Psoas muscle (tissue), 8 donors: ENCODE data around the gene DMD. TPM values are rescaled to one million over a fixed set of nuclear protein-coding genes. Genes with fewer than 3 reads are reported as not detected.

ENCODE experiments used
- ATAC-seq, 4 donors: fragments of 200-7000 bp; cut with Tn5 transposase; one replicate each; pipeline ENCODE4 v1.9.1; 2020; ENCODE audit warnings: moderate library complexity in 3 of 4, mild to moderate bottlenecking in 2 of 4
- DNase-seq, 2 donors: peaks; one replicate each; pipeline ENCODE4 v3.0.0-alpha.2; 2020
- H3K27ac ChIP-seq: fragments of 200-600 bp; one replicate; pipeline ENCODE4 v1.8.0; 2022
- H3K27me3 ChIP-seq, 3 donors: fragments of 200-600 bp in 1 of 3; one replicate each; pipeline versions ENCODE4 v1.6.1 to v1.8.0; 2013 to 2022; ENCODE audit warnings: low read length in 2 of 3, mild to moderate bottlenecking in 2 of 3, moderate library complexity in 1 of 3; ENCODE audit not compliant: insufficient read depth in 3 of 3
- H3K36me3 ChIP-seq, 2 donors: fragments of 200-600 bp in 1 of 2; one replicate each; pipeline versions ENCODE4 v1.6.1 to v1.8.0; 2013 to 2022; ENCODE audit warnings: low read depth in 1 of 2, mild to moderate bottlenecking in 1 of 2, moderate library complexity in 1 of 2; ENCODE audit not compliant: insufficient read depth in 1 of 2
- H3K4me1 ChIP-seq: fragments of 200-600 bp; one replicate; pipeline ENCODE4 v1.8.0; 2022
- H3K4me3 ChIP-seq: fragments of 200-600 bp; one replicate; pipeline ENCODE4 v1.8.0; 2022; ENCODE audit warnings: mild to moderate bottlenecking
- H3K9me3 ChIP-seq: fragments of 200-600 bp; one replicate; pipeline ENCODE4 v1.8.0; 2022
- CTCF ChIP-seq: fragments of 200-600 bp; IDR thresholded peaks from one replicate; pipeline ENCODE4 v1.8.0; 2022; ENCODE audit warnings: antibody characterized with exemption
- WGBS, 3 donors: extraction: QIAGEN DNeasy Blood & Tissue Kit; methylation state at CpG; one replicate each; pipeline versions ENCODE4 v1.1.6 to v1.1.7; 2013; 5-methylcytosine and 5-hydroxymethylcytosine counted together
- intact Hi-C, 2 donors: fragments of 100-400 bp; cut with DNase I; formaldehyde crosslinking; loops; one replicate each; pipeline versions ENCODE4 v1.11.0 to v1.14.2; 2022
- polyA plus RNA-seq, 3 donors: library from polyadenylated mRNA; stranded (reverse); fragments of 200-250 nt; gene quantifications; one replicate each; pipeline ENCODE4 v1.2.3, GENCODE V29; 2013
- total RNA-seq, 4 donors: library from RNA; stranded (reverse); fragmentation: NEBNext Ultra II Directional in 2 of 4; extraction: Animal tissue kit (Norgen Biotek cat#: 25700) in 2 of 4; gene quantifications; one replicate each; pipeline versions ENCODE4 v1.2.1 to v1.2.4, GENCODE V29; 2021 to 2023
- donor health status: healthy with polysubstance abuse.
- donor health status: DM: no; HTN: no; CAD: no; lungs with moderate emphysema.
- donor health status: Bipolar disorder and iron deficiency.
- donor health status: healthy.
- donor health status: DM: yes; HTN: yes; CAD: no.
- donor health status: DM: no; HTN: no; CAD: no.
- donor health status: DM: no; HTN: no; CAD: no.
- donor health status: DM: yes; HTN: yes; CAD: no.

Gene DMD
- total and polyA plus RNA-seq, 7 donors, result 6.8 to 170 (median 86.5) TPM

GRCh38 chrX:31658360-31658759, 1553.0 kb downstream of the DMD start:
- intact Hi-C loops, result loop anchor here (5.0 to 10.0 kb wide), 4 partner anchors 394 to 624 kb away; no protein-coding TSS in a partner anchor
- Histone ChIP-seq H3K9me3 (no peaks in the 10 kb centered on the region), H3K27me3 (no peaks in the 10 kb centered on the region), H3K27ac (no peak overlapping the region), H3K36me3 (no peaks in the 10 kb centered on the region), H3K4me1 (no peaks in the 10 kb centered on the region), H3K4me3 (no peak overlapping the region)
- 11 to 25% (median 14%) methylated on average over 4 of the region's 4 CpGs for WGBS, 3 donors
- no peak for DNase-seq
- peak; percentile 58 for TF ChIP-seq CTCF
- no peak for ATAC-seq

DNA sequence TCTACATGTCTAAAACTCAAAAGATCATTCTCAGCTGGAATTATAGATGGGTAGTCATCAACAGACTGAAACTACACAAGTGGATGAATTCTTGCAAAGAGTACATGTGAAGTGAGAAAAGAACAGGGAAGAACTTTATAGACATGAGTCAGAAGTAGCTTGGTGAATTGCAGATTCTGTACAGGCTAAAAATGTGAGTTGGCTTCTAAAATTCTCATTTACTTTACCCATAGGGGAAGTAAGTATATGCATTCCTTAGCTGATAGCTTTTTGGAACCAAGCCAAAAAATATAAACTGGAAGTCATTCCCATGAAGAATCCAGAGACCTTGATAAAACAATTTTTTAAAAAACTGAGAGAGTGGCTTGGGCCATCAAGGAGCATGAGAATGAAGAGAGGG, 1555.3 kb downstream of the DMD start:
- intact Hi-C loops, result loop anchor here (5.0 to 10.0 kb wide), 4 partner anchors 391 to 621 kb away; no protein-coding TSS in a partner anchor
- Histone ChIP-seq H3K27me3 (no peaks in the 10 kb centered on the region), H3K9me3 (no peaks in the 10 kb centered on the region), H3K4me3 (no peak overlapping the region), H3K36me3 (no peaks in the 10 kb centered on the region), H3K27ac (no peak overlapping the region), H3K4me1 (no peaks in the 10 kb centered on the region)
- ATAC-seq (no peak), DNase-seq (no peak)
- TF ChIP-seq CTCF, result no peak

DNA sequence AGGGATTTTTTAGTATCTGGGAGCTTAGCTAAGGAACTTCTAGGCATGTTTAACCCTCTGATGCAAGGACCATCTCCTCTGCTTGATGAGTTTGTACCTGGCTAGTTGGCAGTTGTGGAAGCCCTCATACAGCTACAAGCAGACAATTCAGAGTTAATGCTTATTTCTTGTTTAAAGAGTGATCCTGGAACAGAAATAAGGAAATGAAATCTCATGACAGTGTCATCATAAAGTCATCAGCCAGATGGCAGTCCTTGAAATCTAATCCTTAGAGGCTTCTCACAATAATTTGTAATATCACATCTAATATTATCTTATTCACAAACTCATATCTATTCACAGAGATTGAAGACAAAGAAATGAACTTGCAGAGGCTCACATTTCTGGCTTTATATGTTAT, 1557.9 kb downstream of the DMD start:
- no peak for TF ChIP-seq CTCF
- no peak overlapping the region for H3K27ac ChIP-seq
- intact Hi-C loops, result loop anchor here (5.0 to 10.0 kb wide), 4 partner anchors 389 to 619 kb away; no protein-coding TSS in a partner anchor
- H3K36me3 ChIP-seq, result no peaks in the 10 kb centered on the region
- ATAC-seq, result no peak
- H3K9me3 ChIP-seq, result no peaks in the 10 kb centered on the region
- H3K27me3 ChIP-seq, result no peaks in the 10 kb centered on the region
- H3K4me3 ChIP-seq, result no peak overlapping the region
- H3K4me1 ChIP-seq, result no peaks in the 10 kb centered on the region
- no peak for DNase-seq

DNA sequence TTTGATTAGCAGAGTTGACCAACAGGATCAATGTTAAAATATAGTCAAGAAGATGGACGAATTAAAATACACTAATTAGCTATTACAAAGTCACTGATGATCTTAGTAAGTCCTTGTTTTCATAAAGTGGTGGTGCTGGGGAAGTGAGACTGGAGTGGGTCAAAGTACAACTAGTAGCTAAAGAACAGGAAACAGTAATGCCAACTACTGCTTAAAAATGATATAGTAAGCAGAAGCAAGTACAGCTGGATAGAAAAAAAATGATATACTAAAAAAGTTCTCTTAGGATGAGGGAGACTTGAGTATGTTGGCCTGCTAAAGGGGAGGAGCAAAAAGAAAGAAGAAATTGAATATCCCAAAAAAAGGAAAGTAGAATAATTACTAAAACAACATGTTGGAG, 1558.7 kb downstream of the DMD start:
- Histone ChIP-seq H3K27me3 (no peaks in the 10 kb centered on the region), H3K4me3 (no peak overlapping the region), H3K27ac (no peak overlapping the region), H3K4me1 (no peaks in the 10 kb centered on the region), H3K9me3 (no peaks in the 10 kb centered on the region), H3K36me3 (no peaks in the 10 kb centered on the region)
- intact Hi-C loops, result loop anchor here (5.0 to 10.0 kb wide), 4 partner anchors 388 to 618 kb away; no protein-coding TSS in a partner anchor
- DNase-seq (no peak), ATAC-seq (no peak)
- TF ChIP-seq CTCF, result no peak
- 52 to 83% (median 79%) methylated on average over 1 of the region's 1 CpG for WGBS, 3 donors

- Histone ChIP-seq H3K27me3 (no peaks in the 10 kb centered on the region), H3K4me3 (no peak overlapping the region), H3K36me3 (no peaks in the 10 kb centered on the region), H3K27ac (no peak overlapping the region), H3K9me3 (no peaks in the 10 kb centered on the region), H3K4me1 (no peaks in the 10 kb centered on the region)
- TF ChIP-seq CTCF, result no peak
- WGBS, 3 donors, result 65 to 88% (median 73%) methylated on average over 3 of the region's 3 CpGs
- DNase-seq (no peak), ATAC-seq (no peak)
- intact Hi-C loops, result no loop called here
Measured at GRCh38 chrX:31649201-31649600, 1562.1 kb downstream of the DMD start.
